ENCODE data around the gene SLC66A1. TPM values are rescaled to one million over a fixed set of nuclear protein-coding genes. Genes with fewer than 3 reads are reported as not detected.

SLC66A1 gene
- total RNA-seq, 2 donors from 2014 or later = 24.4 to 49.6 TPM

- TF ChIP-seq, protein P1, sequence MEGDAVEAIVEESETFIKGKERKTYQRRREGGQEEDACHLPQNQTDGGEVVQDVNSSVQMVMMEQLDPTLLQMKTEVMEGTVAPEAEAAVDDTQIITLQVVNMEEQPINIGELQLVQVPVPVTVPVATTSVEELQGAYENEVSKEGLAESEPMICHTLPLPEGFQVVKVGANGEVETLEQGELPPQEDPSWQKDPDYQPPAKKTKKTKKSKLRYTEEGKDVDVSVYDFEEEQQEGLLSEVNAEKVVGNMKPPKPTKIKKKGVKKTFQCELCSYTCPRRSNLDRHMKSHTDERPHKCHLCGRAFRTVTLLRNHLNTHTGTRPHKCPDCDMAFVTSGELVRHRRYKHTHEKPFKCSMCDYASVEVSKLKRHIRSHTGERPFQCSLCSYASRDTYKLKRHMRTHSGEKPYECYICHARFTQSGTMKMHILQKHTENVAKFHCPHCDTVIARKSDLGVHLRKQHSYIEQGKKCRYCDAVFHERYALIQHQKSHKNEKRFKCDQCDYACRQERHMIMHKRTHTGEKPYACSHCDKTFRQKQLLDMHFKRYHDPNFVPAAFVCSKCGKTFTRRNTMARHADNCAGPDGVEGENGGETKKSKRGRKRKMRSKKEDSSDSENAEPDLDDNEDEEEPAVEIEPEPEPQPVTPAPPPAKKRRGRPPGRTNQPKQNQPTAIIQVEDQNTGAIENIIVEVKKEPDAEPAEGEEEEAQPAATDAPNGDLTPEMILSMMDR (IDR thresholded peaks at IDR 0.05) = no peak
- TF ChIP-seq POLR2AphosphoS5 (IDR thresholded peaks at IDR 0.05) (peak; percentile 19), POLR2A (IDR thresholded peaks at IDR 0.05) (no peak)
- no peak for DNase-seq (ENCODE audit: low spot score)
- no peaks in the 10 kb centered on the region for H3K36me3 ChIP-seq
- no peak overlapping the region for H3K4me3 ChIP-seq
- H3K9me3 ChIP-seq = no peaks in the 10 kb centered on the region
- H3K4me1 ChIP-seq (replicated peaks) = peaks cover 38% of the 10 kb centered on the region
- no peaks in the 10 kb centered on the region for H3K27me3 ChIP-seq (replicated peaks; ENCODE audit: insufficient read depth)
- 10% methylated on average over 6 of the region's 6 CpGs for WGBS
- peak overlapping the region; percentile 70 to 72 for H3K27ac ChIP-seq
- intact Hi-C loops (cut with DNase I) = no loop called here
Measured at GRCh38 chr1:19360016-19360415, 47.9 kb downstream of the SLC66A1 start.

DNA sequence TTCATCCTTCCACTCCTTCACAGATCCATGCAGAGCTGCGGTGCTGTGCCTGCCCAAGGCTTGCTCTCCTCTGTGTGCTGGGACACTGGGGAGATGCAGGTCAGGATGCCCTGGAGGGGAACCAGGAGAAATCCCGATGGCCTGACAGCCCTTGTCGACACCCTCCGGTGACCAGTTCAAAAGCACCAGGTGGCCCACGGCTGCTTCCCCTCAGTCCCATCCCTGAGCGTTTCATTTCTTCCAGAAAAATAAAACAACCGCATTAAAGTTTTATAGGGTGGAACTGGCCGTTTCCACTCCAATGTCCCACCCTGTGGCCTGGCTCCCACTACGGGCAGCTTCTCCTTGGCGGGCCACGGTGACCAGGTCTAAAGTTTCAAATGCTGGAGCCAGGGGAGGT lies 48.3 kb downstream of the SLC66A1 start:
- TF ChIP-seq POLR2A (IDR thresholded peaks at IDR 0.05) (no peak), POLR2AphosphoS5 (IDR thresholded peaks at IDR 0.05) (no peak)
- TF ChIP-seq, protein P1 (IDR thresholded peaks at IDR 0.05) = no peak
- DNase-seq (ENCODE audit: low spot score) = no peak
- H3K27me3 ChIP-seq (replicated peaks; ENCODE audit: insufficient read depth) = no peaks in the 10 kb centered on the region
- H3K4me3 ChIP-seq = no peak overlapping the region
- no peaks in the 10 kb centered on the region for H3K9me3 ChIP-seq
- no peaks in the 10 kb centered on the region for H3K36me3 ChIP-seq
- peak overlapping the region; percentile 70 to 72 for H3K27ac ChIP-seq
- 12% methylated on average over 11 of the region's 11 CpGs for WGBS
- intact Hi-C loops (cut with DNase I) = no loop called here
- H3K4me1 ChIP-seq (replicated peaks) = peaks cover 37% of the 10 kb centered on the region

DNA sequence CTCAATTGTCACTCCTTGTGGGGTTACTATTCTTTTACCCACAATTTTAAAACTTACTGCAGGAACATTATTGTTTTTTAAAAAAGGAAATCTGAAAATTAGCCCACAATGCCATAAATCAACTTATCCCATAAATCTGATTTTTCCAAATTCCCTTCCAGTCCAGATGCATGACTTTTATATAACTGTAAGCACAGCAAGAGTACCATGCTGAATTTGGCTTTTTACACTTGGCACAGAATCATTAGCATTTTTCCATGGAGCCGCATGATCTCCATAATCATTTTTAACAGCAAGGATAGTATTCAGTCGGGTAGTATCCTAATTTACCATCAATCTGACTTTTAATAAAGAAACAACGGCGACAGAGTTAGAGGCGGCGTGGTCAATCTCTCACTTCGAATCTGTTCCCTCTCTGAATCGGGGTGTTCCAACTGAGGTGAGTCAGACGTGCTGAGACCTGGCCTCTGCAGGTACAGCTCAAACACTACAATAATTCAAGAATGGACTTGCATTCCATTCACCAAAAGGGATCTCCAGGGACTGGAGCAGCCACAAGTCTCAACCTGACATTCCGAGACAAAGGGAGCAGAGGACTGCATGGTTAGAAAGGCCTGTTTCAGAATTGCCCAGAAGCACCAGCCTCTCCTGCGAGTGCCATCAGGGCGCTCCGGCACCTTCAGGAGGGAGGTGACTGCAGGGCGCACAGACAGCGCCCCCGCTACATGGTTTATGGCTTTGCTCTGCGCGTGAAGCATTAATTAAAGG lies 48.9 kb downstream of the SLC66A1 start:
- WGBS = 34% methylated on average over 18 of the region's 18 CpGs
- H3K4me3 ChIP-seq = no peak overlapping the region
- peaks cover 37% of the 10 kb centered on the region for H3K4me1 ChIP-seq (replicated peaks)
- peak; percentile 71 for TF ChIP-seq POLR2AphosphoS5 (IDR thresholded peaks at IDR 0.05)
- TF ChIP-seq, protein P1 (IDR thresholded peaks at IDR 0.05) = peak in 1 of 4 experiments; percentile 4
- TF ChIP-seq POLR2A (IDR thresholded peaks at IDR 0.05) = no peak
- H3K36me3 ChIP-seq = no peaks in the 10 kb centered on the region
- peak; percentile 80 for DNase-seq (ENCODE audit: low spot score)
- H3K9me3 ChIP-seq = no peaks in the 10 kb centered on the region
- peak overlapping the region; percentile 70 to 72 for H3K27ac ChIP-seq
- intact Hi-C loops (cut with DNase I) = no loop called here
- no peaks in the 10 kb centered on the region for H3K27me3 ChIP-seq (replicated peaks; ENCODE audit: insufficient read depth)

GRCh38 chr1:19361611-19362147 lies 49.6 kb downstream of the SLC66A1 start:
- TF ChIP-seq, protein P1 (IDR thresholded peaks at IDR 0.05) = no peak
- TF ChIP-seq POLR2AphosphoS5 (IDR thresholded peaks at IDR 0.05) (peak; percentile 6), POLR2A (IDR thresholded peaks at IDR 0.05) (no peak)
- Histone ChIP-seq H3K36me3 (no peaks in the 10 kb centered on the region), H3K27ac (peak overlapping the region; percentile 70 to 72), H3K4me3 (no peak overlapping the region), H3K4me1 (replicated peaks) (peaks cover 37% of the 10 kb centered on the region), H3K27me3 (replicated peaks; ENCODE audit: insufficient read depth) (no peaks in the 10 kb centered on the region), H3K9me3 (no peaks in the 10 kb centered on the region)
- 23% methylated on average over 8 of the region's 8 CpGs for WGBS
- peak; percentile 62 for DNase-seq (ENCODE audit: low spot score)
- intact Hi-C loops (cut with DNase I) = no loop called here

Data from prostate gland (tissue), 2 donors.